DMS 273 (cell line): ENCODE results near the gene PCNX1.

Experiments
- DNase-seq: peaks from one replicate; lab custom pipeline; 2025; ENCODE audit not compliant: unreplicated experiment; lab: John Stamatoyannopoulos, UW

Gene PCNX1

DNA sequence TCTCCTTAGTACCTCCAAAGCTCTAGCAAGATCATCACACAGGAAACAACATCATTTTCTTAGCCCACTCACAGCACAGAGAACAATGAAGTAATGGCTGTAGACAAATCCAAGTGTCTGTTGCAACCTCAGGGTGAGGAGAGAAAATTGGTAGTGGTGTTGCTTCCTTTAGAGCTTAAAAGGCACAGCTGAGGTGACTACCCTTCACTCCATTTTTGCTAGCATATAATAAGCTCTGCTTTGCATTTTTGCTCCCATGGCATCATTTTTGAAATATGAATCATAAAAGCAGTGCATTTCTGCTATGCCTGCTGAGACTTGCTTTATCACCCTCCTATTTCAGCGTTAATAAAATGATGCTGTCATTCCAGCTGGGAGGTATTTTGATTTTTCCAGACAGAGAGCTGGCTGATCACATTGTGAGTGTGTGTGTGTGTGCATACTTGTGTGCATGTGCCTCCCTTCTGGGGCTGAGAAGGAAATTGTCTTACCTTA is 18.5 kb upstream of the PCNX1 start:
- DNase-seq: no peak

DNA sequence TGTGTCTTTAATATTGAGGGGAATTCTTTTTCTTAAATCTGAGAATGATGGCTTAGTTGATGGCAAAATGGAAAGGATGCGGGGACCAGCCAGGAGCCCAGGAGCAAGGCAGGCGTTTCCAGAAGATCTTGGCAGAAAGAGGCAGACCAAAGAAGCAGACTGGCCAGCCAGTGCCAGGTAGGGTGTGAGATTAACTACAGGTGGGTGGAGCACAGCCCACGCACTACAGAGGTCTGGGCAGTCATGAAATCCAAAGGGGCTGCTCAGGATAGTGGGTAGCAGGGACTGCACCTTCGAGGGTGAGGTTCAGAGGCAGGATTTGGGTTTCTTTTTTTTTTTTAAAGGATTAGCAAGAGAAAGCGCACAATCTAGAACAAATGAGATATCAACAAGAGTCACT is 17.7 kb upstream of the PCNX1 start:
- no peak for DNase-seq

DNA sequence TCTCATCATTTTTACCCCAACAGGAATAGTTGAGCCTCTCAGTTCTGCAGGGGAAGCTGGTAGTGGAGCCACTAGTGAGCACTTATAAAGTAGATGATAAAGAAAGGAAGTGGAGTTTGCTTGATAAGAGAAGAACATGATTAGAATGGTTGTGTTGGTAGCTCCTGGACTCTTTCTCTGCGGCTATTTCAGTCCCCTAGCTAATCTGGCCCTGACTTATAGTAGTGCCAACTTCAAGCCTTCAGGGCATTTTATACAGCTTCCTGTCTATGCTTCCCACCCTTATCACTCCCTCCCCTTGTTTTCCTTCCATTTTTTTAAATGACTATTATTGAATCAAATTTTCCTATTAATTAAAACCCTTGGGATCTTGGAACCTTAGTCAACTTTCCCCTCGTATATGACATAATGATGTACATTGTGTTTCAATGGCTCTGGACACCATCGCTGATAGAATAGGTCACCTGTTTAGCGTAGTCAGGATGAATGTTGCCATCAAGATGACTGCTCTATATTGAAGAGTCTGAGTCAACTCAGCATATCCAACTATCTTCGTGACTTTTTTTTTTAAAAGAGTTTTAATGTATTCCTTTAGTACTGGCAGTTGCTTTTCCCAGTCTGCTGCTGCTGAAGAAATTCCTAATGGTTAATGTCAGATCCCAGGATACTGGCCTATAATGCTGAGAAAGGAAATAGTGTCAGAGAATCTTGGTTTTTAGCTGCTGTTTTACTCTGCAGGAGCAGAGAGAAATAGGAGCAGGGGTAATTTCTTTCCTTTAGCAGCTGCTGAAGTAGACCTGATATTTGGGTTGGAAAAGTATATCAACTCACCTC is 16.2 kb upstream of the PCNX1 start:
- DNase-seq: no peak

DNA sequence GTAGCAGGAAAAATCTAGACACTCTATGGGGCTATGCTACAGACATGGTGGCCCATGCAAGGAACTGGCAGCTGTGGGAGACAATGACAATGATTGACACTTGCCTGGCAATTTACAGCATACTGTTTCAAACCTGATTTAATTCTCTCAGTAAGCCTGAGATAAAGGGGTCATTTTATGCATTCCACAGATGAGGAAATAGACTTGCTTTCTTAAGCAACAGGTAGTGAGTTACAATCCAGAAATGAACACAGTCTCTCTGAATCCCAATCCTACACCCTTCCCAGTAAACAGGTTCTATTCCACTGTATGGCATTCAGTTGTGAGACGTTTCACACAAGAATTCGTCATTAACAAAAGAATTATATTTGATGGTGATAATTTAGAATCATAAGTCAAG is 15.5 kb upstream of the PCNX1 start:
- DNase-seq: no peak

DNA sequence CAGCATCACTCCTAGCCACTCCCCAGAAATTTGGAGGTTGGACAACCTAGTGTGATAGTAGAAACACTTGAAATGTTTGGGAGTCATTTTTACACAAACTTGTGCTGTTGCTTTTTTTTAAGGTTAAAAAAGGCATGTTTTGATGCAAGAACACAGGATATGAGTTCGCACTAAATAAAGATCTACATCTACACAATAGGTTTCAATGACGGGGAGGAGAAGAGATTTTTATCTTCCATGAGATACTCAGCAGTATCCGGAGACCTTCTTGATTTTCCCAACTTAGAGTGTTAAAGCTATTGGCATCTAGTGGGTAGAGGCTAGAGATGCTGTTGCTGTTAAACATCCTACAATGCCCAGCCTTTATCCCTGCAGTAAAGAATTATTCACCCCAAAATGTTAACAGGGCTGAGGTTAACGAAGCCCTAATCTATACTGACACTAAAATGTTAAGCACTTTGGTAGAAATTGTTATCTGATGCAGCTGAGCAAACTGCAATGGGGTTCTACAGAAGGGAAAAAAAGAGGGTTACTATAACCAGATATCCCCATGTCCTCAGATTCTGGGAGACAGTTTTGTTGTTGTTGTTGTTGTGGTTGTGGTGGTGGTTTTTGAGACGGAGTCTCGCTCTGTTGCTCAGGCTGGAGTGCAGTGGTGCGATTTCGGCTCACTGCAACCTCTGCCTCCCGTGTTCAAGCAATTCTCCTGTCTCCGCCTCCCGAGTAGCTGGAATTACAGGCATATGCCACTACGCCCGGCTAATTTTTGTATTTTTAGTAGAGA is 14.0 kb upstream of the PCNX1 start:
- DNase-seq: no peak

DNA sequence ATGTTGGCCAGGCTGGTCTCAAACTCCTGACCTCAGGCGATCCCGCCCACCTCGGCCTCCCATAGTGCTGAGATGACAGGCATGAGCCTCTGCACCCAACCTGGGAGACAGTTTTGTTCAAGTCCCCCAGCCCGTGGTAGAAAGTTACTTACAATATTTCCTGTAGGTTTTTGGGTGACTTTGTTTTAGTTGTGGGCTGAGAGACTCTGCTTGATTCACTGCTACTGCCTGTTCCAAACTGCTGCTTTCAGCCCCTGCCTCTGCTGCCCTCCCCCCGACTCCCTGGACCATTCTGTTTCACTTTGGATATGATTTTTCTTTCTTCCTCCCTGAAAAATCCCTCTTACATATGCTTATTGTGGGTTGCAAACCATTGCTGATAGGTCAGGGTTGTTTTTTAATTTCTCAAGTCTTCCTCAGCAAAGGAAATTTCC is 13.4 kb upstream of the PCNX1 start:
- DNase-seq: no peak

DNA sequence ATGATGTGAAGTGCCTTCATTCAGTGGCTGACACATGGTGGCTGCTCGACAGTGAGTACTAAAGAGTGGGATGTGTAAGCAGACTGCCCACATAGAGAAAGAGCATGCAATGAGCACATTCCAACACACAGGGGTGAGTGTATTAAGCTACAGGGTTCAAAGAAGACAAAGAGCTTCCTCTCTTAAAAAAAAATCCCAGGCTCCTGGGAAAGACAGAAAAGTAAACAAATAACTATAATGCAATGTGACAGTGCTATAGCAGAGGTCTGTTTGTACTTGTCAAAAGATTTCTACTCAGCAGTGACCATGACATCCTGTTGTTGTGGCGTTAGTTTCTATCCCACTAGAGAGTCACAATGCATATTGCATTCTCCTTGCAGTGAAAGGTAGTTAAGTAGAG is 12.4 kb upstream of the PCNX1 start:
- DNase-seq: no peak

DNA sequence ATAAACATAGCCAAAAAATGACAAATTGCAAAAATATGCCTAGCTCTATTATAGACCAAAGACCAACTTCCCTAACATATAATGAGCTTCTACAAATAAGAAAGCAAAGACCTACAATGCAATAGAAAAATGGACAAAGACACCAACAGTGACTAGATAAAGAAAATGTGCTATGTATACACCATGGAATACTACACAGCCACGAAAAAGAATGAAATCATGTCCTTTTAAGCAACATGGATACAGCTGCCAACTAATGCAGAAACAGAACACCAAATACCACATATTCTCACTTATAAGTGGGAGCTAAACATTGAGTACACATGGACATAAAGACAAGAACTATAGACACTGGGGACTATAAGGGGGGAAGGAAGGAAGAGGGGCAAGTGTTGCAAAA is 10.9 kb upstream of the PCNX1 start:
- DNase-seq: no peak

DNA sequence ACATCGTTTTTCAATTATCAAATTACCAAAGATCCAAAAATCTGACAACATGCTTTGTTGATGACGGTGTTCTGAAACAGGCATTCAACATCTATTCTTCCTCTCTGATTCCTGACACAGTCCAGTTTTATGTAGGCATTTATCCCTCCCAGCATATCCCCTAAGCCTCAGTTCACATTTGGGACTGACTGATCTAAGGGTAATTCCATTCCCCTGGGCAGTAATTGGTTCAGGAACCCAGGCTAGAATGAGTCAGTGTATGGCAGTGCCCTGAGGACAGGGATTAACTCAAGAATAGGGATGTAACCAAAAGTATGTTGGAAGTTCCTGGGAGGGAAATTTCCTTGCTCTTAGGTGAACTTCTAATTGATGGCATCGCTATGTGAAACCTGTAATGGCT is 10.3 kb upstream of the PCNX1 start:
- DNase-seq: no peak

DNA sequence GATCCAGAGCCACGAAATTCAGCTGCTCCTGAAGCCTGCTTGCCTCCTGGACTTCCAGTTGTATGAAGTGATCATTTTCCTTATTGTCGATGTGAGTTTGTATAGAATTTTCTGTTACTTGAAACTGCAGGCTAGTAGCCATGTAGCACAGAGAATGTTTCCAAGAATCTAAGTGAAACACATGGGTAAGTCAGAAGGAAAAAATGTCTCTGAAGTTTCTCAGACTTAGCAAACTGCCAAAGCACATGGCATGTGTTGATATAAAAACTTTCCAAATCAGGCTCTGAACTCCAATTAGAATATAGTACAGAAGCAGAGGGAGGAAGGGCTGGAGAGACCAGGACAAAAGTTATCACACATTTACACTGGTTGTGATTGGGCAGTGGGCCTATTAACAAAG is 9.8 kb upstream of the PCNX1 start:
- no peak for DNase-seq

DNA sequence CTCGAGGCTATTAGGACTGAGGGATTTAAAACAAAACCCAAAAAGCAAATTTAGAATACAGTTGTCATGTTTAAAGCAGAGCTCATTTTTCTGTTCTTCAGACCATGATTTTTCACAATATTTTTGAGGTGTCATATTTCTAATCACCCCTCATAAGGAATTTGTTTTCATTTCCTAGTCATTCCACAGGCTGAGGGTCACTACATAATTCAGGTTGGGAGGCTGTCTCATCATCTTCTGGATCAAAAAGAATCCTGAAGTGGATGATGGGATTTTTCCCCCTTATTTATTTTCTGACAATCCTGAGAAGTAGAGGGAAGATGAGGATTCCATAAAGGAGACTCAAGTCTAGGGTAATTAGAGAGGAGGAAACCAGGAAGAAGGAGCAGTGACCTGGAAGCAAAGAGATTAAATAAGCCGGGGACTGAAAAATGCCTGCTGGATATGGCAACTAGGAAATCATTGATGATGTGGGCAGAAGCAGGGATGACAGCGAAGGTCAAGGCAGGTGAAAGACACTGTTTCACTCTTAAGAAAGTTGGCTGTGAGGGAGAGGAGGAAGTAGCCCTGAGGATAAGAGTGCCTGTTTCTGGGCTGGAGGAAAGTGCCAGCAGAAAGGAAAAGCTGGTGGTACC is 9.0 kb upstream of the PCNX1 start:
- no peak for DNase-seq

DNA sequence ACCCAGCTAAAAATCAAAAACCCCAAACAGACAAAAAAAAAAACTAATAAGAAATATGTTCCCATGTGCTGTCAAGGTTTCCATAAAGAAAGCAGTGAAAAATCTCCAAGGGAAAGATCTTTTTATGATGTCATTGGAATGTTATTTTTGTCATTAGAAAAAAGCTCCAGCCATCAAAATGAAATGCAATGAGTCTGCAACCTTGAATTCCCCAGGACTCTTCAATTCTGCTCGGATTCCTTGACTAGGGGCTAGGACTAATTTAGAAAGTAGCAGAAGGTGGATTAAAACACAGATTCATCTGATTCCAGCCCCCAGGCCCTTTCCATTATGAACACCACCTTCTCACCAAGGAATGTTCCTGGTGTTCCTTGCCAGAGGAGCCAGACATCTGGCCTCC is 6.0 kb upstream of the PCNX1 start:
- no peak for DNase-seq

DNA sequence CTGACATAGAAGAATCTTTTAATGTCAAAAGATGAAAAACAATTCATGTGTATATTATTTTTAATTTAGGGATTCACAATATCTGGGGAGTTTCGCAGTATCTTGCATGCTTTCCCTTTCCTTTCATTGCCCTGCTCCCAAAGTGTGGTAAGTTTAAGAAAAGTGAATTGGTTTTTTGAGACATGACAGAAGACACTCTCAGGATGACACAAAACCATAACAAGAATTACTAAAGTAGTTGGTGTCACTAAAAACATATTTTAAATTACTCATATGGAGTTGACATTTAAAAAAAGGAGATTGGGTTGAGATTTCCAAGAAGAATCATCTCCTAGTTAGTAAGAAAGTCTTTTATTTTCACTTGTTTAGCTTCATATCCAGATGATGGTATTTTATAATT is 5.1 kb upstream of the PCNX1 start:
- DNase-seq: no peak

DNA sequence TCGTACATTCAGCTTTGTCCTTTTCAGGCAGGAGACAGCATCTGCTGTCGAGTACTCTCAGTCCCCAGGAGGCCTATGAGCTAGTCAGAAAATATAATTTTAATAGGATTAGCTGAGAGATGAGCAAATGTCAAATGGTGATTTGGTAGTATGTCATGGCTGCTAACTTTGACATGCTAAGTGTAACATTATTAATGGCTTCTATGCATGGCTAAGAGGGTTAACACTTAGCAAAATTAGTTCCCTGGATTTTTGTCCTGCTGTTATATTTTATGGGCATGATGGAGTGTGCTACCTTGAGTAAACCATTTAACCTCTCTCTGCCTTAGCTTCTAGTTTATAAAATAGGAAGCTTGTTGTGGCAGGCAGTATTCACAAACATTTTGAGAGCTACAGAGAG is 2.9 kb upstream of the PCNX1 start:
- no peak for DNase-seq

DNA sequence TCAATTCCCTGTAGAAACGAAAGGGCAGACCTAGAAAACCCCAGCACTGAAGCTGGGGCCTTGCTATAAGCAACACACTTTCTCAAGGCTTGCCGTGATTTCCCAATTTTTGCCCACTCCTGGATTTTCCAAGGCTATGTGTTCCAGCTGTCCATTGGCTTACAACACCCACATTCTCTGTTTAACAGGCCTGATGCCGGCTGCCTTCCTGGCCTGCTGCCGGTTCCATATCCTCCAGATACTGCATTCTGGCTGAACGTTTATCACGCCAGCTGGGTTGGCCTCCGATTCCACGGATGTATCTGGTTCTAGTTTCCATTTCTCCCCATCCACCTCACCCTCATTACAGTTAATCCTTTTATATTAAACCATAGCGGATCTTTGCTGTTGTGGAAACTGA is 2.0 kb upstream of the PCNX1 start:
- DNase-seq: peak; percentile 91

DNA sequence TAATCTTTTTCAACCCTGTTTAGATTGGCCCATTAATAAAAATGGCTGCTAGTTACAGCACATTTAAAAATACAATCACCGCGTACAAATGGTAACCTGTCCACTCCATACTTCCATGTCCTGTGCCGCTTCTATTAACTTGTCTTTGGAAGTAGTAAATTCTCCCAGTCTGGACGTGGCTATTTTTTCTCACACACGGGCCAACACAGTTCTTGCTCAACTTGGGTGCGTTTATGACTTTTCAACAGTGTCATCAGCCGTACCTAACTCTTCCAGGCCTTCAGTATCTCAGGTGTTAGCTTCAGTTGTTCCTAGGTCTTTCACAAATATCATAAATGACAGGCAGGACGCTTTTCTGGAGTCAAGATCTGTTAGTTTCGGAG is 475 bp upstream of the PCNX1 start:
- no peak for DNase-seq

DNA sequence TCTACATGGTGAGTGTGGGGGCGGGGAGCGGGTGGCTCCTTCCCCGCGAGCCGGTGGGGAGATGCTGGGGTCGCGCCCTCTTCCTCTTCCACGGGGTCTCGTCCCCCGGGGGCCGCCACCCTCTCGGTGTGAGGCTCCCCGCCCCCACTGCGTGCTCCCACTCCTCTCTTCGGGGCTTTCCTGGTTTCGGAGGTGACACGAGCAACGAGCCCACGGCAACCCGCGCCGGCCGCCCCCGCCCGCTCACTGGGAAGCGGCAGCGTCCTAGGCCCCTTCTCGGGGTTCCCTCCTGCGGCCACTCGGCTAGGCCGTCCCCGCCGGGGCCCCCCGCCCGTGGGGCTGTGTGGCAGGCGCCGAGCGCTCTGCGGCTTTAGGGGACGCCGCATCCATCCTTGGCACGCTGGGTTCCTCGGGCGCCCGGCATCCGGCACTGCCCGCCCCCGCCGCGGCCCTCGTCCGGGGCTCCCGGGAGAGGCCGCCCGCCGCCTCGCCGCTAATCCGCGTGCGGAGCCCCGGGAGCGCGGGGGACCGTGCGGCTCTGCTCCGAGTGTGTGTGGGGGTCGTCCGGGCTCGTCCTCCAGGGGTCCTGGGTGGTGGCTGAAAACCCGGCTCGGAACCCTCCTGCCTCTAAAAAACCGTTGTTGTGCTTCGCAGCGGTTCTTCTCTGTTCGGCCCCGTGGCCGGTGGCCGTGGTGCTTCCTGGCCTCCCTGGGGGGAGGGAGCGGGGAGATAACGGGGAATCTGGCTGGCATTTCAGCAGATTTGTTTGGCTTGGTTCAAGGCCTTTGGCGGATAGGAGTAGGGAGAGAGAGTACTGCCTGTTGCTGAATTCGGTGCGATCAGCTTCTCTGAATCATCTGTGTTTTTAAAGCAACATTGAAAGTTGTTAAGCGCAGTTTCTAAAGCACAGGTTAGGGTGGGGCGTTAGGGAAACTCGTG is 1.0 kb downstream of the PCNX1 start:
- peak; percentile 72 for DNase-seq

DNA sequence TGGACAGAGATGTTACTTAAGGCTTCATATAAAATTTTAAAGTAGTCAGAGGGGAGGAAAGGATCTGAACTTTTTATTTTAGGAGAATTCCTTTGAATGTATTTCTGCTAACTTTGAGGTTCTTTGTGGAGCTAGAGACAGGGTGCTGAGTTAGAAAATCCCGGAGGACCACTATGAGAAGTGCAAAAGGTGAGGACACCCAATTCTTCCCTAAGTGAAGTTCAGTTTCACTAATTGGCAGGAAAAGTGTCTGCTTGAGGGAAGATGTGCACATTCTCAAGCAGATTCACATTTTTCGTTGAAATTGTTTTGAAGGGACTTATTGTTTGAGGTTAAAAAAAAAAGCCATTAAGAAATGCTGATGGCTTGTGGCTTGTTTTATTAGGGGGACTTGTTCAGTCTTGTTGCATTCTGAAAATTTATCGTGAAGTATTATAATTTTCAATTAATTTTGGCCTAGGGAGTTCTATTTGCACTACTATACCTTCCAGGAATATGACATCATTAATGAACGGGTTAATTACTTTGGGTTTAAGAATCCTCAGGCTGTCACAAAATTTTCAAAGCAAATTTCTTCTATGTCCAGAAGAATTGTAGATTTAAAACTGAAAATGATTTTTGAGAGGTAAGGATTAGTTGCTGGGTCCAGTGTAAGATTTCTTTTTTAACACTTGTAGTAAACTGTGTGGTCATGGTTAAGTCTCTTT is 1.8 kb downstream of the PCNX1 start:
- DNase-seq: peak; percentile 49

DNA sequence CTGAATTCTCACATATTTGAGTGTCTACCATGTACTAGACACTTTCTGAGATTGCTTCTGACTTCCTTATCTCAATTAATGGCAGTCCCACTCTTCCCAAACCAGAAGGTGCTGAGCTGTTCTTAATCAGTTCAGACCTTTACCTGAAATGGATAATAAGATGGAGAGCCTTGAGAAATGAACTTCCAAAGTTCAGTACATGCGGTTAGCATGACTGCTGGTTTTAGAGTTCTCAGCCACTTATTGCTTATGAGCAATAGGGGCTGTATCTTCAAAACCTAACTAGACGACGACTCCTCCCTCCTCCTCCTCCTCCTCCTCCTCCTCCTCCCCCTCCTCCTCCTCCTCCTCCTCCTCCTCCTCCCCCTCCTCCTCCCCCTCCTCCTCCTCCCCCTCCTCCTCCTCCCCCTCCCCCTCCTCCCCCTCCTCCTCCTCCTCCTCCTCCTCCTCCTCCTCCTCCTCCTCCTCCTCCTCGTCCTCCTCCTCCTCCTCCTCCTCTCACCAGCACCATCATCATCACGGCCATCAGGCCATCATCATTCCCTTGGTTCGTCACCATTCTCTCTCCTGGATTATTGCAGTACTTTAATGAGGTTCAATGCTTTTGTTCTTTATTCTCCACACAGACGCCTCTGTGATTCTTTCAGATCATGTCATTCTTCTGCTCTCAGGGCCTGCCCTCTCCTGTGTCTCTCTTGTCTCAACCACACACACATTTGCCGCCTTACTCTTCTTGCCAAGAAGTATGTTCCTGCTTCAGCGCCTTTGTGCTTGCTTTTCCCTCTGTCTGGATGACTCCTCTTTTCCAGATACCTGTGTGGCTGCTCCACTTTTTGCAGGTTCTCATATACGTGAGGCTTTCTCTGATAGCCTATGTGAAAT is 2.7 kb downstream of the PCNX1 start:
- DNase-seq: peak; percentile 32
